OCI-LY3 (cell line): ENCODE results near the gene PAM16.
"Not testable (repeated sequence)": the region's sequence is repeated elsewhere in the genome, so short reads cannot be mapped to it uniquely, and the experiment has no call there.

Experiments used
- H2AFZ ChIP-seq: fragments of 200-600, 300-600 bp; shearing (Covaris generic); 2 replicates; pipeline ENCODE4 v1.6.0; 2014; ENCODE audit warnings: antibody characterized with exemption, low read depth, low read length
- H3K27ac ChIP-seq: fragments of 200-600, 300-600 bp; sonication (generic); 2 replicates; pipeline ENCODE4 v1.5.1; 2014; ENCODE audit warnings: mild to moderate bottlenecking, low read length, moderate library complexity, mixed read lengths
- H3K27me3 ChIP-seq: fragments of 200-600, 300-600 bp; sonication (generic); 2 replicates; pipeline ENCODE4 v1.6.1; 2014; ENCODE audit warnings: low read depth, low read length, mixed read lengths
- H3K36me3 ChIP-seq: fragments of 200-600, 300-600 bp; sonication (generic); replicated peaks from 2 replicates; pipeline ENCODE3; 2014; ENCODE audit warnings: low read depth, low read length, mixed read lengths
- H3K4me1 ChIP-seq: fragments of 300-600, 200-600 bp; sonication (generic); 2 replicates; pipeline ENCODE4 v1.6.1; 2014; ENCODE audit warnings: low read length, mixed read lengths
- H3K4me2 ChIP-seq: fragments of 200-600, 300-600 bp; sonication (generic); 2 replicates; pipeline ENCODE4 v1.6.1; 2014; ENCODE audit warnings: low read length, mixed read lengths
- H3K4me3 ChIP-seq: fragments of 300-600, 200-600 bp; sonication (generic); 2 replicates; pipeline ENCODE4 v1.5.1; 2014; ENCODE audit warnings: antibody characterized with exemption, mild to moderate bottlenecking, low read length, moderate library complexity
- H3K79me2 ChIP-seq: fragments of 300-600, 200-600 bp; shearing (Covaris generic); 2 replicates; pipeline ENCODE4 v1.6.1; 2014; ENCODE audit warnings: mild to moderate bottlenecking, low read length, mixed read lengths
- H3K9ac ChIP-seq: fragments of 300-600, 200-600 bp; shearing (Covaris generic); 2 replicates; pipeline ENCODE4 v1.6.0; 2014; ENCODE audit warnings: mild to moderate bottlenecking, low read length, moderate library complexity
- H3K9me3 ChIP-seq: fragments of 200-600, 300-600 bp; shearing (Covaris generic); 2 replicates; pipeline ENCODE4 v1.6.1; 2014; ENCODE audit warnings: low read length, mixed read lengths; ENCODE audit not compliant: insufficient read depth
- H4K20me1 ChIP-seq: fragments of 200-600, 300-600 bp; sonication (generic); 2 replicates; pipeline ENCODE4 v1.6.1; 2016; ENCODE audit warnings: low read length, mixed read lengths; ENCODE audit not compliant: insufficient read depth
- CTCF ChIP-seq: fragments of 200-600, 300-600 bp; sonication (generic); IDR thresholded peaks from 2 replicates; pipeline ENCODE4 v1.5.1; 2014; ENCODE audit warnings: antibody characterized with exemption, low read length, low read depth
- EZH2phosphoT487 ChIP-seq: fragments of 200-600 bp; shearing (Covaris generic); IDR thresholded peaks from 2 replicates; pipeline ENCODE4 v1.6.1; 2018; ENCODE audit warnings: antibody characterized with exemption, mixed run types, low read depth

Gene PAM16

GRCh38 chr16:4345836-4346781, 5.0 kb downstream of the PAM16 start:
- Histone ChIP-seq H3K4me2 (no peak overlapping the region), H4K20me1 (peaks cover 26% of the 10 kb centered on the region), H3K27me3 (no peaks in the 10 kb centered on the region), H3K4me3 (no peak overlapping the region), H3K9ac (no peak overlapping the region), H3K79me2 (peaks cover 85% of the 10 kb centered on the region), H3K36me3 (peaks cover 2% of the 10 kb centered on the region), H3K27ac (0 out of 2 replicates have a peak overlapping the region, but pooled peaks have one; percentile 4), H3K9me3 (no peaks in the 10 kb centered on the region), H2AFZ (no peak overlapping the region), H3K4me1 (peaks cover 5% of the 10 kb centered on the region)
- TF ChIP-seq EZH2phosphoT487 (no peak), CTCF (no peak)

DNA sequence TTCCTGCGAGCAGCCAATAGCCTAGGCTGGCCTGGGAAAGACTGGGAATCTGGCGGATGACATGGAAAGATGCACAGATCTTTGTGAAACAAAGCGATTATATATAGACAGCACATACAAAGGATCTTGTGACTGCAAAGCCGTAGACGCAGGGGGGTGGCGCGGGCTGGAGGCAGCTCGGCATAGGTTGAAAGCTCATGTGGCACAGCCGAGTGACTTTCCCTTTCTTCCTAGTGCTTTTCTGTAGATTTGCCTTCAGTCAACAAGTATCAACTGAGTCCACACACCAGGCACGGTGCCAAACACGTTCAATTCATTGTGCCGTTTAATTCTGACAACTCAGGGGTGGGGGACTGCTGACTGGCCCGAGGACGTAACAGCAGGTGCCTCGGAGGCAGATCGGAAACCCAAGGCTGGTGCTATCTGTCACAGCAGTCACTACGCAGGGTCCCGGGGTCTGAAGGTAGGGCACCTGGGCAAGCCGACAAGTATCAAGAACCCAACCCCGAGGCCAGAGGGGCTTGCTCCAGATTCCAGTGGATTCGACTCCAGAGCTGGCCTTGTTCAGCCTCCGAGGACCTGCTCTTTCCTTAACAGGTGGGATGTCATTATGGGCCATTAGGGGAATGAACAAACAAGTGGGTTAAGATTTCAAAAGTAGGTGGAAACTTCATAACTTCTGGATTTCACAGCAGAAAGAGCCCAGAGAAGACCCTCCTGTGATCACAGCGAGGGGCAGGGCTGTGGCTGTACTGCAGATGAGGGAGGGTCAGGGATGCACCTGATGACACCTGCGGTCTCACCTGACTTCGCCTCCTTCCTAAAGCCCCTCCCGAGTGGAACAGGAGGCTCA, 5.9 kb downstream of the PAM16 start:
- Histone ChIP-seq H3K27ac (no peak overlapping the region), H3K9me3 (no peaks in the 10 kb centered on the region), H3K4me1 (peaks cover 5% of the 10 kb centered on the region), H3K36me3 (peaks cover 6% of the 10 kb centered on the region), H4K20me1 (peaks cover 26% of the 10 kb centered on the region), H2AFZ (no peak overlapping the region), H3K4me3 (no peak overlapping the region), H3K4me2 (no peak overlapping the region), H3K79me2 (peaks cover 76% of the 10 kb centered on the region), H3K27me3 (no peaks in the 10 kb centered on the region), H3K9ac (no peak overlapping the region)
- TF ChIP-seq EZH2phosphoT487 = no peak
- no peak for TF ChIP-seq CTCF

GRCh38 chr16:4344300-4344982, 6.7 kb downstream of the PAM16 start:
- not testable (repeated sequence) for H3K27ac ChIP-seq, H3K4me3 ChIP-seq, H3K9ac ChIP-seq, H2AFZ ChIP-seq, H3K27me3 ChIP-seq, H3K36me3 ChIP-seq, H3K4me2 ChIP-seq, H3K4me1 ChIP-seq, H3K9me3 ChIP-seq
- H3K79me2 ChIP-seq = peaks cover 68% of the 10 kb centered on the region
- peaks cover 26% of the 10 kb centered on the region for H4K20me1 ChIP-seq

DNA sequence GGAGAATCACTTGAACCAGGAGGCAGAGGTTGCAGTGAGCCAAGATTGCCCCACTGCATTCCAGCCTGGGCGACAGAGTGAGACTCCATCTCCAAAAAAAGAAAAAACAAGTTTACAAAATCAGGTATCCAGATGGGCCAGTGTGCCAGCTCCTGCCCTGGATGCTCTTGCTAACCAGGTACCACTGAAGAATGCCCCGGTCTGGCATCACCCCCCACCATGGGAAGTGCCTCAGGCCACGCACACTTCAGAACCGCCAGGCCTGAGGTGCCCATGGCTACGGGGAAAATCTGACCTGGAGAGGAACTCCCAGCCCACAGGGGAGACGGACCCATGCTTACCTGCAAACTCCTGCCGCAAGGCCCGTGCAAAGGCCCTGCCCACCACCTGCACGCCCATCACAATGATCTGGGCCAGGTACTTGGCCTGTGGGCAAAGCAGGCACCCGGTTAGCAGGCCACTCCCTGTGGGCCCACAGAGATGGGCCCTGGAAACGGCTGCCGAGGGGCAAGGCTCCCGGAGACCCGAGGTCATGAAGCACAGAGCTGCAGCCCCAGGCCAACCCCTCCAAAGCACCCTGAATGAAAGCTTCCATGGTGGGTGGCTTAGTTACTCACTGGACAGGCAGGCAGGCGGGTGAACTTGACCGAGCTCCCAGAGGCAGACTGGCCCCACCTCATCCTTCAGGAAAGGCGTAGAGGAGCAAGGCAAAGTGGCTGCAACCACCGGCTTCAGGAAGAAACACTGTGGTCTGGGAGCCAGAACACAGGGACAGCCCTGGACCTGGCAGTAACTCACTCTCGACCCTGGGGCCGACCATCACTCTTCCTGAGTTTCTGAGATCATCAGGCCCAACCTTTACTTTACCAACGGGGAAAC, 8.0 kb downstream of the PAM16 start:
- H3K27ac ChIP-seq = no peak overlapping the region
- no peak overlapping the region for H3K4me3 ChIP-seq
- TF ChIP-seq EZH2phosphoT487 (no peak), CTCF (no peak)
- H3K4me2 ChIP-seq = no peak overlapping the region
- no peak overlapping the region for H2AFZ ChIP-seq
- H3K79me2 ChIP-seq = peaks cover 55% of the 10 kb centered on the region
- H3K9me3 ChIP-seq = no peaks in the 10 kb centered on the region
- H3K9ac ChIP-seq = no peak overlapping the region
- peaks cover 24% of the 10 kb centered on the region for H4K20me1 ChIP-seq
- H3K27me3 ChIP-seq = no peaks in the 10 kb centered on the region
- H3K36me3 ChIP-seq = peaks cover 8% of the 10 kb centered on the region
- no peaks in the 10 kb centered on the region for H3K4me1 ChIP-seq
